Stimulated activated CD8-positive, alpha-beta memory T cell treated with anti-CD3 and anti-CD28 coated beads, Interleukin-15, amount 100 ng/mL, for 48 hours (primary cell): Measurements from ENCODE around the gene PGA4.
A peak's percentile ranks its signal among the peaks of the same experiment; 100 is the strongest.
"Not testable (repeated sequence)": the region's sequence is repeated elsewhere in the genome, so short reads cannot be mapped to it uniquely, and the experiment has no call there.

Source experiments
- DNase-seq, 2 donors: peaks; one replicate each; pipeline ENCODE4 v3.0.0-alpha.2; 2020; ENCODE audit warnings: low read depth in 2 of 2

The PGA4 gene

GRCh38 chr11:61222047-61222446 is at the start of gene PGA4:
PGA4 (plus strand) TSS chr11:61222347; CDS start chr11:61222401, 54 bp downstream.
- not testable (repeated sequence) for DNase-seq

GRCh38 chr11:61172356-61172755 is 49.8 kb upstream of the PGA4 start:
- DNase-seq = no peak

- DNase-seq = no peak
Measured at GRCh38 chr11:61172888-61173287, 49.3 kb upstream of the PGA4 start.

GRCh38 chr11:61173456-61173855 is 48.7 kb upstream of the PGA4 start:
- no peak for DNase-seq

GRCh38 chr11:61174273-61174672 is 47.9 kb upstream of the PGA4 start:
- DNase-seq = no peak

GRCh38 chr11:61174949-61175348 is 47.2 kb upstream of the PGA4 start:
- DNase-seq = no peak

- no peak for DNase-seq
Measured at GRCh38 chr11:61176446-61176845, 45.7 kb upstream of the PGA4 start.

- DNase-seq = not testable (repeated sequence)
Measured at GRCh38 chr11:61180205-61180604, 41.9 kb upstream of the PGA4 start.

GRCh38 chr11:61181489-61181888 is 40.7 kb upstream of the PGA4 start:
- no peak for DNase-seq

GRCh38 chr11:61183645-61184044 is 38.5 kb upstream of the PGA4 start:
- no peak for DNase-seq

GRCh38 chr11:61186504-61186903 is 35.6 kb upstream of the PGA4 start:
- no peak for DNase-seq

GRCh38 chr11:61187505-61188130 is 34.5 kb upstream of the PGA4 start:
- DNase-seq = peak; percentile 53 to 60

GRCh38 chr11:61189933-61190332 is 32.2 kb upstream of the PGA4 start:
- no peak for DNase-seq

- DNase-seq = no peak
Measured at GRCh38 chr11:61193596-61193995, 28.6 kb upstream of the PGA4 start.

- DNase-seq = no peak
Measured at GRCh38 chr11:61194169-61194671, 27.9 kb upstream of the PGA4 start.

GRCh38 chr11:61194981-61195695 is 27.0 kb upstream of the PGA4 start:
- DNase-seq = no peak

- no peak for DNase-seq
Measured at GRCh38 chr11:61195719-61196118, 26.4 kb upstream of the PGA4 start.

- no peak for DNase-seq
Measured at GRCh38 chr11:61198361-61198760, 23.8 kb upstream of the PGA4 start.

GRCh38 chr11:61198948-61199523 is 23.1 kb upstream of the PGA4 start:
- DNase-seq = no peak

- no peak for DNase-seq
Measured at GRCh38 chr11:61201476-61201875, 20.7 kb upstream of the PGA4 start.

GRCh38 chr11:61202950-61203746 is 19.0 kb upstream of the PGA4 start, which contains the start of gene PGA3:
PGA3 (plus strand) TSS chr11:61203515; CDS start chr11:61203565, 50 bp downstream.
- DNase-seq = not testable (repeated sequence)

- not testable (repeated sequence) for DNase-seq
Measured at GRCh38 chr11:61203873-61204272, 18.3 kb upstream of the PGA4 start.
